GM12892 (cell line): Measurements from ENCODE around the gene P3H1.
"Not testable (repeated sequence)": the region's sequence is repeated elsewhere in the genome, so short reads cannot be mapped to it uniquely, and the experiment has no call there.

Source experiments
- DNase-seq: peaks from one replicate; pipeline ENCODE4 v3.0.0; 2011; ENCODE audit not compliant: insufficient read length
- FAIRE-seq: peaks from 2 replicates; lab custom pipeline; 2011; peaks lifted over from hg19 to GRCh38; lab: Jason Lieb, UNC
- POLR2A ChIP-seq: IDR thresholded peaks from 2 replicates; pipeline ENCODE4 v1.6.1; 2011; ENCODE audit warnings: low read depth, low read length, control low read depth
- POLR2AphosphoS5 ChIP-seq: IDR thresholded peaks from 2 replicates; pipeline ENCODE4 v1.6.1; 2011; ENCODE audit warnings: low read depth, low read length, control low read depth
- TAF1 ChIP-seq: IDR thresholded peaks from 2 replicates; pipeline ENCODE4 v1.6.1; 2011; ENCODE audit warnings: low read depth, mild to moderate bottlenecking, control low read depth, low read length, borderline replicate concordance

P3H1 gene

GRCh38 chr1:42752284-42752683, 14.5 kb downstream of the P3H1 start:
- no peak for FAIRE-seq
- TF ChIP-seq POLR2A (no peak), TAF1 (no peak), POLR2AphosphoS5 (no peak)
- no peak for DNase-seq

DNA sequence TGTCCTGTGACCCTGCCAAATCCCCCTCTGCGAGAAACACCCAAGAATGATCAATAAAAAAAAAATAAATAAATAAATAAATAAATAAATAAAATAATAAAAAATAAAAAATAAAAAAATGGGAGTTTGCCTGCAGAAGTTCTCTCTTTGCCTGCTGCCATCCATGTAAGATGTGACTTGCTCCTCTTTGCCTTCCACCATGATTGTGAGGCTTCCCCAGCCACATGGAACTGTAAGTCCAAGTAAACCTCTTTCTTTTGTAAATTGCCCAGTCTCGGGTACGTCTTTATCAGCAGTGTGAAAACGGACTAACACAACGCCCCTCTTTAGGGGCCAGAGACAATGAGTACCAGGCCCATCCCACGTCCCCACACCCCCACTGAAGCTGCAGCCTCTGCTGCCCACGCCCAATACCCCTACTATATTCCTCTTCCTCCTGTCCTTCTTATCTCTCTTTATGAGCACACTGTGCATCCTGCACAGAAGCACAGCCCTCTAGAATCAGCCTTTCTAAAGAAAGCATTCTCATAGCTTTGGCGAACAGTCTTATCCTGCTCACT, 15.2 kb downstream of the P3H1 start:
- DNase-seq, FAIRE-seq: not testable (repeated sequence)

DNA sequence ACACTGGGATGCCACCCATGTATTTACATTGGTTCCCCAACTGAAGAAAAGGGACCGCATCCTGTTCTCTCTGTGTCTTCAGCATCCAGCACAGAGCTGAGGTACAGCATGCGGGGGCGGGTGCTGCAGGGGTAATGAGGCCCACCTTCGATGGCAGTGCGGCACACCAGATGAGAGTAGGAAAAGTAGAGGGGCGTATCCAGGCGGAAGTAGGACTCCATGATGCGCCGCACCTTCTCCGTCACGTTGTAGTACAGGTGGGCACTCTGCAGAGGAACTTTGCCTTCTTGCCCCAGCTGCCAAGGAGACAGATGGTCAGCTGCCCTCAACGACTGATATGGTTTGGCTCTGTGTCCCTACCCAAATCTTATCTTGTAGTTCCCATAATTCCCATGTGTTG, 16.8 kb downstream of the P3H1 start:
- FAIRE-seq (no peak), DNase-seq (no peak)
- no peak for TF ChIP-seq POLR2A
- no peak for TF ChIP-seq TAF1
- TF ChIP-seq POLR2AphosphoS5, result no peak

GRCh38 chr1:42748461-42749410, 18.1 kb downstream of the P3H1 start:
- DNase-seq, result no peak
- FAIRE-seq, result no peak
- TF ChIP-seq POLR2A (no peak), POLR2AphosphoS5 (no peak), TAF1 (no peak)

DNA sequence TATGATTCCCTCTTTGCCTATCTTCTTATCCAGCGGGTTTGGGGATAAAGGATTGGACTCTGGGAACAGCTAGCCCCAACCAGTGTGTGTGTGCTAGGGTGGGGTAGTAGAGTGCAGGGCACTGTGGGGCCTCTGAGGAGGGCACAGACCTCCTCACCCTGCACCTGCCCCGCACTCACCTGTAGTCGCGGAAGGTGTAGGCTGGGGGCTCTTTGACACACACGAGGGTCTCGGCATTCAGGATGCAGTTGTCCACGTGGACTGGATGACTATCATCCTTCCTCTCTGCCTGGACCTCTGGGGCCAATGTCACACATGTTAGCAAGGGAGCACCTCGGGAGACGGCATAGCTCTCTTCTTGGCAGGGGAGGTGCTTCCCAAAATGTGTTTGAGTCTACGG, 18.8 kb downstream of the P3H1 start:
- FAIRE-seq, result no peak
- DNase-seq, result no peak
- TF ChIP-seq POLR2AphosphoS5 (no peak), POLR2A (no peak), TAF1 (no peak)

DNA sequence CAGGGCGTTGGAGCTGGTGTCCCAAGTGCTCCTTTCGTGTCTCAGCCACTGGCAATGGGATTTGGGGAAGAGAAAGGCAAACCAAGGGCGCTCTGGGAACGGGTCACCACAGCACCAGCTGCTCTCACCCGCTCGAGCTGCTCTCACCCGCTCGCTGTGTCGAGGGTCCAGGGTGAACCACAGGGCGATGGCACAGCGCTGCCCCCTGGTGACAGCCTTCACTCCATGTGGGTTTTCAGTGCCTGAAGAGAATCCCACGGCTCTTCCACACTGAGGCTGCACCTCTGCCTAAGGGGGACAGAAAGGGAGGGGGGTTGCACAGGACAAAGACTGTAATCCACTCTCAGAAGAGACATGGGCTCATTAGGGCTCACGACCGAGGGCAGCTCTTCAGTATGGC, 19.7 kb downstream of the P3H1 start:
- FAIRE-seq, result peak; percentile 40
- no peak for TF ChIP-seq POLR2AphosphoS5
- no peak for TF ChIP-seq POLR2A
- TF ChIP-seq TAF1, result no peak
- DNase-seq, result no peak

- FAIRE-seq (no peak), DNase-seq (no peak)
- no peak for TF ChIP-seq POLR2A
- TF ChIP-seq POLR2AphosphoS5, result no peak
- TF ChIP-seq TAF1, result no peak
Observed at GRCh38 chr1:42746436-42747105, 20.3 kb downstream of the P3H1 start.

GRCh38 chr1:42745851-42746250, 21.0 kb downstream of the P3H1 start:
- TF ChIP-seq POLR2AphosphoS5 (no peak), POLR2A (no peak), TAF1 (no peak)
- FAIRE-seq (no peak), DNase-seq (no peak)

DNA sequence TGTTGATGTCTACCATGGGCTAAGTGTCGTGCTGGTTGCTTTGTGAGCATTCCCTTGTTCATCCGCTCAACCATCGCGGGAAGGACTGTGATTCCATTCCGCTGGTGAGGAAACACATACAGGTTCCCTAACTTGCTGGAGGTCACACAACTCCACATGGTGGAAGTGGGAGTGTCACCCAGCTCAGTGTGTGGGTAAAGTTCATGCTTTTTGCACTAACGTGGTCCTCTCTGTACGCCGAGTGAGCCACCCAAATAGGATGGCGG, 22.7 kb downstream of the P3H1 start:
- FAIRE-seq (no peak), DNase-seq (no peak)

GRCh38 chr1:42743317-42744147, 23.3 kb downstream of the P3H1 start:
- FAIRE-seq (no peak), DNase-seq (no peak)
- TF ChIP-seq POLR2A (no peak), POLR2AphosphoS5 (no peak), TAF1 (no peak)

More for the DNA sequence above, 22.7 kb downstream of the P3H1 start:
- TF ChIP-seq POLR2A (no peak), TAF1 (no peak), POLR2AphosphoS5 (no peak)
